ENCODE data around the gene CDK5. TPM values are rescaled to one million over a fixed set of nuclear protein-coding genes. Genes with fewer than 3 reads are reported as not detected.

CDK5 gene
- total and polyA plus RNA-seq, 9 of the 15 experiments (the other 6 are each of a cell fraction or from before 2014, with no cell fraction given) = 3.2 to 38.0 (median 27.5) TPM

- TF ChIP-seq EP300 (IDR thresholded peaks at IDR 0.05; ENCODE audit: low read length) = peak; percentile 93
- TF ChIP-seq ZBED1 (IDR thresholded peaks at IDR 0.05) = peak; percentile 81; the same call in 1 of the 2 replicates
- peak; percentile 96 for TF ChIP-seq KAT7 (CRISPR knock-in tag; IDR thresholded peaks at IDR 0.05; ENCODE audit: borderline replicate concordance)
- TF ChIP-seq TFE3 (CRISPR knock-in tag; IDR thresholded peaks at IDR 0.05) = 0 out of 2 replicates have a peak, but pooled peaks have one; percentile 3
- TF ChIP-seq KLF10 (CRISPR knock-in tag; IDR thresholded peaks at IDR 0.05) = no peak
- TF ChIP-seq SETDB1 (IDR thresholded peaks at IDR 0.05; ENCODE audit: low read length) = peak; percentile 89
- peak; percentile 86 for TF ChIP-seq CREM (IDR thresholded peaks at IDR 0.05; ENCODE audit: low read depth)
- TF ChIP-seq ZNF280B (CRISPR knock-in tag; IDR thresholded peaks at IDR 0.05) = no peak
- peak; percentile 97 for TF ChIP-seq NFATC3 (IDR thresholded peaks at IDR 0.05)
- no peak for TF ChIP-seq STAT5B (CRISPR knock-in tag; IDR thresholded peaks at IDR 0.05)
- TF ChIP-seq NFE2 (IDR thresholded peaks at IDR 0.05; ENCODE audit: low read depth) = peak; percentile 69
- peak; percentile 87 for TF ChIP-seq REST (IDR thresholded peaks at IDR 0.05; ENCODE audit: borderline replicate concordance)
- no peak for TF ChIP-seq REST (CRISPR knock-in tag; IDR thresholded peaks at IDR 0.05; ENCODE audit: low read depth)
- peak; percentile 45 for TF ChIP-seq POLR2B (IDR thresholded peaks at IDR 0.05; ENCODE audit: low read depth, partially characterized antibody)
- peak; percentile 99 for TF ChIP-seq NCOR1 (IDR thresholded peaks at IDR 0.05)
Measured at GRCh38 chr7:151038951-151039849, 18.5 kb downstream of the CDK5 start (continued).

Measured in K562 (cell line).